Dermis lymphatic vessel endothelial cell (primary cell): ENCODE measurements around the gene NOP53. TPM values are rescaled to one million over a fixed set of nuclear protein-coding genes. Genes with fewer than 3 reads are reported as not detected.

ENCODE experiments used
- total RNA-seq: library from RNA; depleted of rRNA; stranded (reverse); fragments of >200 nt; gene quantifications from 2 replicates; pipeline ENCODE4 v1.2.1, GENCODE V29; 2014

Gene NOP53
- total RNA-seq: 82.9 and 109 TPM in 2 replicates

DNA sequence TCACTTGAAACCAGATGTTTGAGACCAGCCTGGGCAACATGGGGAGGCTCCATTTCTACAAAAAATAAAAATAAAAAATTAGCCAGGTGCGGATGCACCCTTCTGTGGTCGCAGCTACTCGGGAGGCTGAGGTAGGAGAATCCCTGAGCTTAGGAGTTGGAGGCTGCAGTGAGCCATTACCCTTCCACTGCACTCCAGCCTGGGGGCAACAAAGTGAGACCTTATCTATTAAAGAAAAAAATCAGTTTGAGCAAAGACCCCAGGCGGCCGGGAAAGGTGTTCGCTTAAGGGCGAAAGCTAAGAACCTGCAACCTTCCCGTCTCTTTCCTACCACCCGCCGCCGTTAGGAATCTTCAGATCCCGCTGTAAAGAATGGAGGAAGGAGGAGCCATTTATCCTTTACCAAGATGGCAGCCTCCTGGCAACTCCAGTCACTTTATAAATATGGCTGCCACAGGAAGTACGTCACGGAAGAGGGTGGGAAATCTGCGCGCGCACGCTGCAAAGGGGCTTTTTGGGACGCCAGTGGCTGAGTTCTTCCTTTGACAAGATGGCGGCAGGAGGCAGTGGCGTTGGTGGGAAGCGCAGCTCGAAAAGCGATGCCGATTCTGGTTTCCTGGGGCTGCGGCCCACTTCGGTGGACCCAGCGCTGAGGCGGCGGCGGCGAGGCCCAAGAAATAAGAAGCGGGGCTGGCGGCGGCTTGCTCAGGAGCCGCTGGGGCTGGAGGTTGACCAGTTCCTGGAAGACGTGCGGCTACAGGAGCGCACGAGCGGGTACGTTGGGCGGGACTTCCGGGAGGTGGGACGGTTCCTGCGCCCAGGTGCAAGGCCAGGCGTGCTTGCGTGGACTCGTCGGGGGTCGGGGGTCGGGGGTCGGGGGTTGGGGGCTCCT lies at the start of gene NOP53:
NOP53 (plus strand) TSS at position 537 of the 892 bp plus-strand sequence; CDS start at position 551, 14 bp downstream.

DNA sequence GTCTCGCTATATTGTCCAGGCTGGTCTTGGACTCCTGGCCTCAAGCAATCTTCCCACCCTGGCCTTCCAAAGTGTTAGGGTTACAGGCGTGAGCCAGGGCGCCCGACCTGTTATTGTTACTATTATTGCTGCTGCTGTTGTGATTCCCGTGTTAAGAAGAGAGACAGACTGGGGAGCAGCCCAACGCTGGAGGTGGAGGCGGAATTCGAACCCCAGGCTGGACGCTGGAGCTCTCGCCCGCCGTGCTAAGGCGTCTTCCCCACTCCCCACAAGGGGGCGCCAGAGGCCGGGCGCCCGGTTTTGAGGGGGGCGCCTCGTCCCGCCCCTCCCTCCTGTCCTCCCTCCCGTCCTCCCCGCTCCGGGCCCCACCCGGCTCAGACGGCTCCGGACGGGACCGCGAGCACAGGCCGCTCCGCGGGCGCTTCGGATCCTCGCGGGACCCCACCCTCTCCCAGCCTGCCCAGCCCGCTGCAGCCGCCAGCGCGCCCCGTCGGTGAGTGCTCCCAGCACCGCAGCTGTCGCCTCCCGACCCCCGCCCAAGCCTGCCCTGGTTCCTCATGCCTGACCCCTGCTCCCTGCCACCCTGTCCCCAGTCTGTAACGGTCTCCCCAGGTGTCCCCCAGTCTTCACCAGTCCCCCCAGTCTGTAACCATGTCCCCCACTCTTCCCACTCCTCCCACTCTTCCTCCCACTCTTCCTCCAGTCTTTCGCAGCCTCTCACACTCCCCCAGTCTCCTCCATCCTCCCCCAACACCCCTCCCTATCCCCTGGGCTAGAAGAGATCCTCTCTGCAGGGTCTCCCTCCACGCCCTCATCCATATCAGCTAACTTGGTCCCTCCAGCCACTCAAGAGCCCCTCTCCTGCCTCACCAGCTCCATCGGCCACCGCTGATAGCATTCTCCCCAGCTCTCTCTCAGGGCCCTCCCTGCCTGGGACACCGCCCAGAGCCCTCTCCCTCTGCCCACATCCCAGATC lies 32.0 kb upstream of the NOP53 start, which contains the start of gene EHD2:
EHD2 (plus strand) TSS at position 377 of the 976 bp plus-strand sequence. CDS start 3,191 bp downstream, outside the sequence.

DNA sequence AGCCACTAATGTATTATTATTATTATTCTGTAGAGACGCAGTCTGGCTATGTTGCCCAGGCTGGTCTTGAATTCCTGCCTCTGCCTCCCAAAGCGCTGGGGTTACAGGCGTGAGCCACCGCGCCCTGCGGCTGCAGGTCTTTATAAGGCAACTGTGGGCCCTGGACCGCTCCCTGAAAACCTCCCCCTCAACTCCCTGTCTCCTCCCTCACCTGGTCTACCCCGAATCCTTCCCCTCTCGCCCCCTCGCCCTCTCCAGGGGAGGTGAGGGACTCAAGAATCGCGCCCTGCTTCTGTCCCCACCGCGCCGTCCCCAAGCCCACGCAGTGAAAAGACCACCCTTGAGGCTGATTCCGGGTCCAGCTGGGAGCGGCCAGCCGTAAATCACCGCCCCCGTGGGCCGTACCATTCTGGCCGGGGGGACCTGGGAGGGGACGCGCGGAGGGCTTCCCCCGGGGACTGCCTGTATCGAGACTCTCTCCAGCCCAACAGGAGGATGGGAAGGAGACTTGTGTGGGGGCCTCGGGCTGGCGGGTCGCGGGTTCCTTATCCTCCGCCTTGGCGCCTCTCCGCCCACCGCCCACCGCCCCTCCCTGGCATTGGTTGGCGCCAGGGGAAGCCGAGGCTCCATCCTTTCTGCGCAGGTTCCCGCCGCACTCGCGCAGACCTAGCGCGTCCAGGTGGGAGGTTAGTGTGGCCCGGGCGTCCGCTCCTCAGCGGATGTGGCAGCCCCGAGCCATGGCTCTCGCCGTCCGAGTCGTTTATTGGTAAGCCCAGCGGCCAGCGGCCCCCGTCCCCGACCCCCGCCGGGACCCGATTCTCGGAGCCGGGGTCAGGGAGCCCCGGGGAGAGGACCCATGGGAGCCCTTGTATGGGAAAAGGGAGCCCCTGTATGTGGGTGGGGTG lies 33.0 kb downstream of the NOP53 start, which contains the start of gene SELENOW:
SELENOW (plus strand) TSS at position 655 of the 905 bp plus-strand sequence; CDS start at position 738, 83 bp downstream.

DNA sequence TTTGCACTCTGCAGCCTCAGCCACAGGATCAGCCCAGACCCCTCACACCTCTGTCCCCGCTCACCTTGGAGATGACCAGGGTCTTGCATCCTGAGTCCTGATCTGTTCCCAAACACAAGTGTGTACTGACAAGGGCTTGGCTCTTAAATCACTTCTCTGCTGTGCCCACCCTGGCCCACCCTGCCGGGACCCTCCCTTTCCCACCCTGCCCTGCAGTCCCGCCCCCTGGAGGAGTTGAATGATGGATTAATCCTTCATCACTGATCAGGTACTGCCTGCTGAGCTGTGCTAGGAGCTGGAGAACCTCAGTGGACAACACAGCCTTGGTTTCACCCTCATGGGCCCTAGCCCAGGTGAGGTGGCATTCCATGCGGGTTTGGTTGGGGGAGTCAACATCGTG lies 59.1 kb downstream of the NOP53 start, which contains the start of gene TPRX1:
TPRX1 (minus strand) TSS at position 101 of the 400 bp plus-strand sequence; CDS start at position 89, 12 bp downstream.

Other genes starting within 250 kb of the NOP53 start
- gene NAPA, start 230.5 kb upstream of the NOP53 start, total RNA-seq: 59.6 and 70.2 TPM in 2 replicates
- 0.22 and 0.77 TPM in 2 replicates for gene ZNF541, start 172.4 kb upstream of the NOP53 start, total RNA-seq
- gene BICRA, start 136.4 kb upstream of the NOP53 start, total RNA-seq: 2.3 and 3.7 TPM in 2 replicates
- gene EHD2, start 32.1 kb upstream of the NOP53 start, total RNA-seq: 83.8 and 85.5 TPM in 2 replicates
- 213 and 450 TPM in 2 replicates for gene SELENOW, start 33.2 kb downstream of the NOP53 start, total RNA-seq
- not detected in 2 replicates for gene TPRX1, start 59.0 kb downstream of the NOP53 start, total RNA-seq
- not detected in 2 replicates for gene CRX, start 76.4 kb downstream of the NOP53 start, total RNA-seq
- not detected in 2 replicates for gene TPRX2, start 113.7 kb downstream of the NOP53 start, total RNA-seq
- gene SULT2A1, start 140.8 kb downstream of the NOP53 start, total RNA-seq: not detected in 2 replicates
- not detected in 2 replicates for gene BSPH1, start 246.6 kb downstream of the NOP53 start, total RNA-seq
- not detected in 2 replicates for gene ELSPBP1, start 249.1 kb downstream of the NOP53 start, total RNA-seq